HUES48 (cell line): Measurements from ENCODE around the gene GRHPR.
"Not testable (repeated sequence)": the region's sequence is repeated elsewhere in the genome, so short reads cannot be mapped to it uniquely, and the experiment has no call there.

Source experiments
- H3K27ac ChIP-seq: one replicate; pipeline ENCODE4 v1.7.0; 2013; ENCODE audit warnings: low read depth, low read length, inconsistent platforms
- H3K27me3 ChIP-seq: 2 replicates; pipeline ENCODE4 v1.6.1; 2013; ENCODE audit warnings: mild to moderate bottlenecking, low read length; ENCODE audit not compliant: control insufficient read depth, insufficient read depth
- H3K36me3 ChIP-seq: 2 replicates; pipeline ENCODE4 v1.6.1; 2013; ENCODE audit warnings: low read length; ENCODE audit not compliant: control insufficient read depth, insufficient read depth
- H3K4me1 ChIP-seq: 2 replicates; pipeline ENCODE4 v1.6.1; 2013; ENCODE audit warnings: mild to moderate bottlenecking, low read length; ENCODE audit not compliant: control insufficient read depth, insufficient read depth
- H3K4me3 ChIP-seq: 2 replicates; pipeline ENCODE4 v1.5.1; 2013; ENCODE audit warnings: mild to moderate bottlenecking, low read depth, low read length
- H3K9ac ChIP-seq: 2 replicates; pipeline ENCODE4 v1.6.1; 2013; ENCODE audit warnings: mild to moderate bottlenecking, low read depth, low read length, moderate library complexity
- H3K9me3 ChIP-seq: 2 replicates; pipeline ENCODE4 v1.6.1; 2013; ENCODE audit warnings: low read length; ENCODE audit not compliant: control insufficient read depth, insufficient read depth

The GRHPR gene

DNA sequence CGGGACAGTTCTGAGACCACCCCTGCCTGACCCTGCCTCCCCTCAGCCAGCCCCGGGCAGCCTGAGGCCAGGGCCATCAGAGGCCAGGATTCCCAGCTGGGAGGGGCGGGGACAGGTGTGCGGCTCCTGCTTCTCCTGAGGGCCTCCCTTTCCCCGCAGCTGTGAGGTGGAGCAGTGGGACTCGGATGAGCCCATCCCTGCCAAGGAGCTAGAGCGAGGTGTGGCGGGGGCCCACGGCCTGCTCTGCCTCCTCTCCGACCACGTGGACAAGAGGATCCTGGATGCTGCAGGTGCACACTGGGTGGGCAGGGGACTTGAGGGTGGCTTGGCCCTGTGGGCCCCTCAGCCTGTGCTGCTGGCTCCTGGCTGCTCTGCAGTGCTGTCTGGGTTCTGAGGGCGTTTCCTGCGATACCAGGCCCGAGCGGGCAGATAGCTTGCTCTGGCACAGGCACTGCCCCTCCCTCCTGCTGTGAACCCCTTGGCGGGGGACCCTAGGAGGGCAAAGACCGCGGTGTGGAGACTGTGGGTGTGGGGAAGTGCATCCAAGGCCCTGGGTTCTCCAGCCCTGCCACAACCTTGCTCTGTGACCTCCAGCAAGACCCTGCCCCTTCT, 2.3 kb downstream of the GRHPR start:
- Histone ChIP-seq H3K27me3 (no peaks in the 10 kb centered on the region), H3K36me3 (peaks cover 53% of the 10 kb centered on the region), H3K9ac (no peak overlapping the region; the same call in 1 of the 2 replicates), H3K4me1 (peaks cover 23% of the 10 kb centered on the region), H3K27ac (no peak overlapping the region), H3K4me3 (no peak overlapping the region), H3K9me3 (no peaks in the 10 kb centered on the region)

GRCh38 chr9:37425298-37425752, 2.8 kb downstream of the GRHPR start:
- H3K27ac ChIP-seq: no peak overlapping the region
- H3K9me3 ChIP-seq: no peaks in the 10 kb centered on the region
- peaks cover 23% of the 10 kb centered on the region for H3K4me1 ChIP-seq
- H3K36me3 ChIP-seq: peaks cover 58% of the 10 kb centered on the region
- H3K9ac ChIP-seq: no peak overlapping the region; the same call in 1 of the 2 replicates
- no peaks in the 10 kb centered on the region for H3K27me3 ChIP-seq
- no peak overlapping the region for H3K4me3 ChIP-seq

DNA sequence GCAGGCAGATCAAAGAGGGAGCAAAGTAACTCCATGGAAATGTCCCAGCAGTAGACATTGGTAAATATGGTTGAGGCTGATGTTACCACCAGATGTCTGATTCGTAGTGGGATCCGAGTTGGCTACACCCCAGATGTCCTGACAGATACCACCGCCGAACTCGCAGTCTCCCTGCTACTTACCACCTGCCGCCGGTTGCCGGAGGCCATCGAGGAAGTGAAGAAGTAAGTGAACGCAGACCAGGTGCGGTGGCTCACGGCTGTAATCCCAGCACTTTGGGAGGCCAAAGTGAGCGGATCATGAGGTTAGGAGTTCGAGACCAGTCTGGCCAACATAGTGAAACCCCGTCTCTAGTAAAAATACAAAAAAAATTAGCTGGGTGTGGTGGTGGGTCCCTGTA, 3.9 kb downstream of the GRHPR start:
- not testable (repeated sequence) for H3K27me3 ChIP-seq, H3K9ac ChIP-seq, H3K27ac ChIP-seq, H3K4me3 ChIP-seq, H3K9me3 ChIP-seq
- Histone ChIP-seq H3K4me1 (peaks cover 23% of the 10 kb centered on the region), H3K36me3 (peaks cover 69% of the 10 kb centered on the region)

DNA sequence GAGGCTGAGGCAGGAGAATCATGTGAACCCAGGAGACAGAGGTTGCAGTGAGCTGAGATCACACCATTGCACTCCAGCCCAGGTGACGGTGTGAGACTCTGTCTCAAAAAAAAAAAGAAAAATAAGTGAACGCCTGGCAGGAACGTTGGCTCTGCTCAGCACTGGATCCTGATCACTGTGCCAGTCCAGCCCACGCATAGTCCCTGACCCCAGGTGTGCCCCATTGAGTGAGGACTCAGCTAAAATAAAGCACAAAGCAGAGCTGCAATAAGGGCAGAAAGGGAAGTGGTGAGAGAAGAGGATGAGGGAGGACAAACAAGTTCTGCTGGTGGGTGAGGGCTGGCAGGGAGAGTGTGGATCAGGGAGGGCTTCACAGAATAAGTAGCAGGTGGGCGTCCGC, 4.3 kb downstream of the GRHPR start:
- Histone ChIP-seq H3K4me1 (peaks cover 21% of the 10 kb centered on the region), H3K9me3 (no peaks in the 10 kb centered on the region), H3K36me3 (peaks cover 73% of the 10 kb centered on the region), H3K4me3 (no peak overlapping the region), H3K27ac (no peak overlapping the region), H3K27me3 (no peaks in the 10 kb centered on the region), H3K9ac (no peak overlapping the region)

- Histone ChIP-seq H3K27ac (no peak overlapping the region), H3K4me3 (no peak overlapping the region), H3K9ac (no peak overlapping the region), H3K36me3 (peaks cover 83% of the 10 kb centered on the region), H3K9me3 (no peaks in the 10 kb centered on the region), H3K27me3 (no peaks in the 10 kb centered on the region), H3K4me1 (peaks cover 19% of the 10 kb centered on the region)
These were observed 5.8 kb downstream of the GRHPR start for GRCh38 chr9:37428345-37428744.

DNA sequence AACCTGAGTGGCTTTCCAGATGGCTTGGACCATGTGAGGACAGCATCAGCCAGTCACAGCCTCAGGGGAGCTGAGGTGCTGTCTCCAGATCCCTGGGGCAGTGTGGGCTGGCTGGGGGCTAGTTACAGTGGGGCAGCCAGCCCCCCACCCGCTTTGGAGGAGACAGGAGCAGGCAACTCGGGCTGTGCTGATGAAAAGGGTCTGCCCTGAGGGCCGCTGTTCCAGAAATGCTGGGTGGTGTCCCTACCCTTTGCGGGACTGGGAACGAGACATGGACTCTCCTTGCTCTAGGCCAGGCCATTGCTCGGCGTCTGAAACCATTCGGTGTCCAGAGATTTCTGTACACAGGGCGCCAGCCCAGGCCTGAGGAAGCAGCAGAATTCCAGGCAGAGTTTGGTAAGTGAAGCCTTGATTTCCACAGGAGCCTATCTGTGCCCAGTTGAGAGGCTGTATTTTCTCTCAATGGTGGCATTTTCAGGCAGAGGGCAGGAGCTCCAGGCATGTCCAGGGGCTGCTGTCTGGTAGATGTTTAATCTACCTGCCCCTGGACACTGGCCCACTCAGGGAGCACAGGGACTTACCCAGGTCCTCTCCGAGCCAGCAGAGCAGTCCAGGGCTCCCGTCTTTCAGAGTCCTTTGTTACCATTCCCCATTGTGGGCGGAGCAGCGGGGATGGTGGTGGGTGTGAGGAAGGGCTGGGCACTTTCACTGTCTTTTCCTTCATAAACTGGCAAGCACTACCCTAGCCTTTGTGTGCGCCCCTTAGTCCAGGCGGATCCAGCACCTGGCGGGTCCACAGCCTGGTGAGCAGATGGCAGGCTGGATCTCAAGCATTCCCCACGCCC, 7.2 kb downstream of the GRHPR start:
- Histone ChIP-seq H3K4me3 (no peak overlapping the region), H3K9ac (no peak overlapping the region), H3K4me1 (peaks cover 19% of the 10 kb centered on the region; the same call in 1 of the 2 replicates), H3K27me3 (no peaks in the 10 kb centered on the region), H3K36me3 (peaks cover 78% of the 10 kb centered on the region), H3K27ac (no peak overlapping the region), H3K9me3 (no peaks in the 10 kb centered on the region)

DNA sequence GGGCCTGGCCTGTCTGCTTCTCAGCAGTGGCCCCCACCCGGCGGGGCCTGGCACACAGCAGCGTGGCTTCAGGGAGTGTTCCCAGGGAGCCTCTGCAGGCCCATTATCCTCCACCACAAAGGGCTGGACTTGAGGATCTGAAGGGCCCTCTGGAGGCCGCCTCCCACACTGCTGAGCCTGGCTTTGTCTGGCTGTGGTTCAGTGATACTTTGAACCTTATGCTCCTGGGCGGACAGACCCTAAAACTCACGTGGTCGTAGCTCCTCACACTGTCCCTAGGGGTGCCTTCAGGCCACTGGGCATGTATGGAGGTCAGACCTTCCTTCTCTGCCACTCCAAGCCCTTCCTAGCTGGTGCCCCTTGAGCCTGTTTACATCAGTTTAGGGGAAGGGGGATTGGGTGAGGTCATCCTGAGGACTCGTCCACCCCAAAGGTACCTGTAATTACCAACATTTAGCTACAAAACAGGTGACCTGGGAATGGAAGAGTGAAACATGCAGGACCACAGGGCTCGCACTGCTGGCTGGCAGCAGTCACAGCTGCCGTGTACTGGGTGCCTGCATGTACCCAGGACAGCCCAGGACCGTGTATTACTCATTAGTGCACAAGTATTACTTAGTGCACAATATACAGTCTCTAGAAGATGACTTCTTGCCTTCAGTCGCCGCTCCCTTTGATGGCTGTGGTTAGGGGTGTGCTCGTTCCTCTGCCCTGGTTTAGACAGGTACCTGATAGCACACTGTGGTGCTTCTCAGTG, 8.5 kb downstream of the GRHPR start:
- Histone ChIP-seq H3K4me1 (peaks cover 14% of the 10 kb centered on the region; the same call in 1 of the 2 replicates), H3K36me3 (peaks cover 85% of the 10 kb centered on the region), H3K9me3 (no peaks in the 10 kb centered on the region), H3K9ac (0 out of 2 replicates have a peak overlapping the region, but pooled peaks have one; percentile 25), H3K27ac (peak overlapping the region; percentile 38), H3K27me3 (no peaks in the 10 kb centered on the region), H3K4me3 (no peak overlapping the region)

GRCh38 chr9:37432020-37432419, 9.5 kb downstream of the GRHPR start:
- Histone ChIP-seq H3K4me3 (no peak overlapping the region), H3K27me3 (no peaks in the 10 kb centered on the region), H3K4me1 (peaks cover 14% of the 10 kb centered on the region; the same call in 1 of the 2 replicates), H3K9ac (no peak overlapping the region), H3K27ac (no peak overlapping the region), H3K36me3 (peaks cover 84% of the 10 kb centered on the region), H3K9me3 (no peaks in the 10 kb centered on the region)

DNA sequence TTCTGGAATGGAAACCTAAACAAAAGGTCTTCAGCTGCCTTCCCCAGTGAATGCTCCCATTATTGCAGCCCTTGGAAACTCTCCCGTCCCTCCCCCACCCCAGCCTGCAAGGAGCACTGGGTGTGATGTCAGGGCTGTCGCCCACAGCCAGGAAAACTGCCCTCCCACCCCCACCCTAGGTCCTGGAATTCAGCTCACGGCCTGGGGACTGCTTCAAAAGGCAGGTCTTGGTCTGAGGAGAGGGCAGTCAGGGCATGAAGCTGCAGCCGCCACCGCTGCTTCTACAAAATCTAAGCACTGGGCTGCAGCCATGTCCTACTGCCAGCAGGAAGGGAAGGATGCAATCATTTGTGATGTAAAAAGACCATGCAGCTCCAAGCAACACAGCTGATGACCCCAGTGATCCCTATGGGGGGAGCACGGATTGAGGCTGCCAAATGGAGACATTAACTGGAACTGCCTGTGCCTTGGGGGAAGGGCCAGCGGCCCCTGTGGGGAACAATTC, 11.4 kb downstream of the GRHPR start:
- H3K27ac ChIP-seq: peak overlapping the region; percentile 82
- no peaks in the 10 kb centered on the region for H3K27me3 ChIP-seq
- no peak overlapping the region for H3K9ac ChIP-seq
- no peak overlapping the region for H3K4me3 ChIP-seq
- H3K36me3 ChIP-seq: peaks cover 84% of the 10 kb centered on the region
- H3K9me3 ChIP-seq: no peaks in the 10 kb centered on the region
- H3K4me1 ChIP-seq: peaks cover 14% of the 10 kb centered on the region; the same call in 1 of the 2 replicates

- Histone ChIP-seq H3K4me1 (peaks cover 14% of the 10 kb centered on the region; the same call in 1 of the 2 replicates), H3K27me3 (no peaks in the 10 kb centered on the region), H3K4me3 (no peak overlapping the region), H3K9ac (no peak overlapping the region), H3K27ac (no peak overlapping the region), H3K36me3 (peaks cover 86% of the 10 kb centered on the region), H3K9me3 (no peaks in the 10 kb centered on the region)
These were observed 14.0 kb downstream of the GRHPR start for GRCh38 chr9:37436540-37436939.
